Skeletal muscle satellite cell (primary cell): ENCODE data around the gene AIPL1.

Experiments
- H3K27me3 ChIP-seq: 2 replicates; pipeline ENCODE4 v1.7.0; 2013; ENCODE audit warnings: low read length; ENCODE audit not compliant: control insufficient read depth, insufficient read depth
- H3K36me3 ChIP-seq: 2 replicates; pipeline ENCODE4 v1.7.0; 2013; ENCODE audit warnings: mild to moderate bottlenecking, control low read depth, low read length; ENCODE audit not compliant: insufficient read depth
- H3K4me1 ChIP-seq: 2 replicates; pipeline ENCODE4 v1.7.0; 2013; ENCODE audit warnings: low read length; ENCODE audit not compliant: control insufficient read depth, insufficient read depth
- H3K4me2 ChIP-seq: 2 replicates; pipeline ENCODE4 v1.7.0; 2013; ENCODE audit warnings: mild to moderate bottlenecking, low read length
- H3K4me3 ChIP-seq: 2 replicates; pipeline ENCODE4 v1.7.0; 2013; ENCODE audit warnings: low read length
- H3K9ac ChIP-seq: 2 replicates; pipeline ENCODE4 v1.7.0; 2013; ENCODE audit warnings: mild to moderate bottlenecking, low read depth, low read length, moderate library complexity
- H3K9me3 ChIP-seq: replicated peaks from 2 replicates; pipeline ENCODE4 v1.7.0; 2013; ENCODE audit warnings: mild to moderate bottlenecking, control low read depth, low read length

AIPL1 gene

GRCh38 chr17:6454495-6455320, 19.8 kb upstream of the AIPL1 start:
- Histone ChIP-seq H3K9me3 (no peaks in the 10 kb centered on the region), H3K27me3 (no peaks in the 10 kb centered on the region), H3K9ac (no peak overlapping the region), H3K4me2 (no peak overlapping the region), H3K4me1 (peaks cover 8% of the 10 kb centered on the region), H3K4me3 (no peak overlapping the region), H3K36me3 (no peaks in the 10 kb centered on the region)

- Histone ChIP-seq H3K4me2 (no peak overlapping the region), H3K4me1 (peaks cover 8% of the 10 kb centered on the region), H3K27me3 (no peaks in the 10 kb centered on the region), H3K9ac (no peak overlapping the region), H3K36me3 (peaks cover 3% of the 10 kb centered on the region), H3K9me3 (no peaks in the 10 kb centered on the region), H3K4me3 (no peak overlapping the region)
Observed at GRCh38 chr17:6453279-6454024, 18.5 kb upstream of the AIPL1 start.

- Histone ChIP-seq H3K36me3 (peaks cover 3% of the 10 kb centered on the region), H3K27me3 (no peaks in the 10 kb centered on the region), H3K4me3 (no peak overlapping the region), H3K4me1 (peaks cover 8% of the 10 kb centered on the region), H3K4me2 (no peak overlapping the region), H3K9ac (no peak overlapping the region), H3K9me3 (no peaks in the 10 kb centered on the region)
Observed at GRCh38 chr17:6452471-6453266, 17.7 kb upstream of the AIPL1 start.

GRCh38 chr17:6450926-6451832, 16.3 kb upstream of the AIPL1 start:
- Histone ChIP-seq H3K36me3 (peaks cover 9% of the 10 kb centered on the region), H3K9ac (no peak overlapping the region), H3K27me3 (no peaks in the 10 kb centered on the region), H3K9me3 (no peaks in the 10 kb centered on the region), H3K4me1 (no peaks in the 10 kb centered on the region), H3K4me2 (no peak overlapping the region), H3K4me3 (no peak overlapping the region)

- H3K9me3 ChIP-seq = no peaks in the 10 kb centered on the region
- no peak overlapping the region for H3K4me3 ChIP-seq
- H3K27me3 ChIP-seq = no peaks in the 10 kb centered on the region
- H3K9ac ChIP-seq = no peak overlapping the region
- H3K4me2 ChIP-seq = no peak overlapping the region
- H3K4me1 ChIP-seq = peaks cover 12% of the 10 kb centered on the region
- peaks cover 10% of the 10 kb centered on the region for H3K36me3 ChIP-seq
Observed at GRCh38 chr17:6449307-6449706, 14.4 kb upstream of the AIPL1 start.

GRCh38 chr17:6448473-6448872, 13.6 kb upstream of the AIPL1 start:
- Histone ChIP-seq H3K4me3 (no peak overlapping the region), H3K4me1 (peaks cover 15% of the 10 kb centered on the region), H3K9ac (no peak overlapping the region), H3K4me2 (no peak overlapping the region), H3K27me3 (no peaks in the 10 kb centered on the region), H3K36me3 (peaks cover 10% of the 10 kb centered on the region), H3K9me3 (no peaks in the 10 kb centered on the region)

GRCh38 chr17:6446516-6447100, 11.7 kb upstream of the AIPL1 start:
- peaks cover 10% of the 10 kb centered on the region for H3K36me3 ChIP-seq
- H3K4me3 ChIP-seq = no peak overlapping the region
- H3K9me3 ChIP-seq = no peaks in the 10 kb centered on the region
- H3K27me3 ChIP-seq = no peaks in the 10 kb centered on the region
- no peak overlapping the region for H3K4me2 ChIP-seq
- H3K9ac ChIP-seq = no peak overlapping the region
- peaks cover 18% of the 10 kb centered on the region for H3K4me1 ChIP-seq

- H3K36me3 ChIP-seq = peaks cover 10% of the 10 kb centered on the region
- H3K27me3 ChIP-seq = no peaks in the 10 kb centered on the region
- H3K4me1 ChIP-seq = peaks cover 18% of the 10 kb centered on the region
- peak overlapping the region; percentile 79 for H3K9ac ChIP-seq
- H3K4me2 ChIP-seq = peak overlapping the region; percentile 100
- H3K4me3 ChIP-seq = peak overlapping the region; percentile 90
- H3K9me3 ChIP-seq = no peaks in the 10 kb centered on the region
Observed at GRCh38 chr17:6444571-6445335, 9.8 kb upstream of the AIPL1 start.

GRCh38 chr17:6443692-6444570, 9.0 kb upstream of the AIPL1 start, which contains the start of gene PIMREG:
Gene PIMREG (plus strand): TSS chr17:6444455. CDS start chr17:6445111, 656 bp downstream.
- Histone ChIP-seq H3K4me2 (peak within 1 kb of the TSS; percentile 100), H3K9ac (peak within 1 kb of the TSS; percentile 82), H3K36me3 (peaks cover 7% of the 10 kb centered on the region), H3K27me3 (no peaks in the 10 kb centered on the region), H3K4me1 (peaks cover 18% of the 10 kb centered on the region), H3K9me3 (no peaks in the 10 kb centered on the region), H3K4me3 (peak within 1 kb of the TSS; percentile 90)
